ENCODE data around the gene ANAPC4.
"Not testable (repeated sequence)": the region's sequence is repeated elsewhere in the genome, so short reads cannot be mapped to it uniquely, and the experiment has no call there.

Gene ANAPC4

GRCh38 chr4:25350561-25350960 is 26.5 kb upstream of the ANAPC4 start:
- Histone ChIP-seq H3K27ac (ENCODE audit: low read depth, low read length, severe bottlenecking) (no peak overlapping the region), H3K36me3 (ENCODE audit: control insufficient read depth, insufficient read depth, low read length) (no peaks in the 10 kb centered on the region), H3K4me1 (ENCODE audit: control insufficient read depth, insufficient read depth, low read length, poor library complexity, severe bottlenecking) (peaks cover 15% of the 10 kb centered on the region), H3K4me3 (ENCODE audit: extremely low read depth, insufficient read depth, low read length, poor library complexity, severe bottlenecking) (no peak overlapping the region), H3K9me3 (ENCODE audit: control insufficient read depth, low read length) (no peaks in the 10 kb centered on the region)
- WGBS, 2 experiments (ENCODE audit: insufficient coverage in 2 of 2), result 80% methylated on average over 1 of the region's 2 CpGs; no CpG with 5 or more reads in 1 of the 2 experiments

DNA sequence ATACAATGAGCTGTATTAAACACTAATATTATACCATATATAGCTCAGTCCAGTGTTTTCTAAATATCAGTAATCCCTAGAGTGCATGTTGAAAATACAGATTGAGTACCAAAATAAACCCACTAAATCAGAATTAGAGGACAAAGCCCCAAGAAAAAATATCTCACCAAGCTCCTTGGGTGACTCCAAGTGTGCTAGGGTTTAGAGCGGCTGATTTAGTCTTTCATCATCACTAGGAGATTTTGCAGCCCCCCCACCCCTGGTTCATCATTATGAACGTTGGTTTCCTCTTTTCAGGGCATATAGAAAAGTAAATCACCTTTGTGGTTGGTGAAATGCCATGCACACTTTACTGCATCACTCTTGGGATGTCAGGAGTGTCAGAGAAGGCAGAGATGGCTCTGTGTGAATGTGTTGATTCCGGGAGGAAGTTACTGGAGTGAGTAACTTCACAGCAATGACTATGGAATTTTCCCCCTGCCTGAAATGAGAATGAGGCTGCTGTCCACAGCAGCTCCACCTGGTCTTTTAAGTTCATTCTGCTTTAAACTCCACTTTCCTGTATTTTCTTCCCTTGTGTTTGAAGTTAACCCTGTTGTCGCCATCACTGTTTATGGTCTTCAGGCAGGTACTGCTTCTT is 25.2 kb upstream of the ANAPC4 start:
- H3K27ac ChIP-seq (ENCODE audit: low read depth, low read length, severe bottlenecking), result peak overlapping the region; percentile 73
- 40 to 57% methylated on average over 1 to 2 of the region's 4 CpGs for WGBS, 2 experiments (ENCODE audit: insufficient coverage in 2 of 2)
- peaks cover 15% of the 10 kb centered on the region for H3K4me1 ChIP-seq (ENCODE audit: control insufficient read depth, insufficient read depth, low read length, poor library complexity, severe bottlenecking)
- no peaks in the 10 kb centered on the region for H3K36me3 ChIP-seq (ENCODE audit: control insufficient read depth, insufficient read depth, low read length)
- no peaks in the 10 kb centered on the region for H3K9me3 ChIP-seq (ENCODE audit: control insufficient read depth, low read length)
- H3K4me3 ChIP-seq (ENCODE audit: extremely low read depth, insufficient read depth, low read length, poor library complexity, severe bottlenecking), result no peak overlapping the region

- WGBS, 2 experiments (ENCODE audit: insufficient coverage in 2 of 2), result no CpG with 5 or more reads among the region's 2 CpGs
- H3K4me3 ChIP-seq (ENCODE audit: extremely low read depth, insufficient read depth, low read length, poor library complexity, severe bottlenecking), result no peak overlapping the region
- peaks cover 9% of the 10 kb centered on the region for H3K4me1 ChIP-seq (ENCODE audit: control insufficient read depth, insufficient read depth, low read length, poor library complexity, severe bottlenecking)
- no peak overlapping the region for H3K27ac ChIP-seq (ENCODE audit: low read depth, low read length, severe bottlenecking)
- H3K9me3 ChIP-seq (ENCODE audit: control insufficient read depth, low read length), result no peaks in the 10 kb centered on the region
- peaks cover 17% of the 10 kb centered on the region for H3K36me3 ChIP-seq (ENCODE audit: control insufficient read depth, insufficient read depth, low read length)
Measured at GRCh38 chr4:25356068-25356467, 21.0 kb upstream of the ANAPC4 start.

GRCh38 chr4:25358515-25359275 is 18.4 kb upstream of the ANAPC4 start:
- peaks cover 17% of the 10 kb centered on the region for H3K36me3 ChIP-seq (ENCODE audit: control insufficient read depth, insufficient read depth, low read length)
- no peaks in the 10 kb centered on the region for H3K9me3 ChIP-seq (ENCODE audit: control insufficient read depth, low read length)
- 87 to 91% methylated on average over 14 of the region's 14 CpGs for WGBS, 2 experiments (ENCODE audit: insufficient coverage in 2 of 2)
- no peak overlapping the region for H3K27ac ChIP-seq (ENCODE audit: low read depth, low read length, severe bottlenecking)
- H3K4me3 ChIP-seq (ENCODE audit: extremely low read depth, insufficient read depth, low read length, poor library complexity, severe bottlenecking), result no peak overlapping the region
- no peaks in the 10 kb centered on the region for H3K4me1 ChIP-seq (ENCODE audit: control insufficient read depth, insufficient read depth, low read length, poor library complexity, severe bottlenecking)

- H3K27ac ChIP-seq (ENCODE audit: low read depth, low read length, severe bottlenecking), result no peak overlapping the region
- 93 to 100% methylated on average over 7 to 8 of the region's 9 CpGs for WGBS, 2 experiments (ENCODE audit: insufficient coverage in 2 of 2)
- H3K4me1 ChIP-seq (ENCODE audit: control insufficient read depth, insufficient read depth, low read length, poor library complexity, severe bottlenecking), result no peaks in the 10 kb centered on the region
- H3K4me3 ChIP-seq (ENCODE audit: extremely low read depth, insufficient read depth, low read length, poor library complexity, severe bottlenecking), result no peak overlapping the region
- peaks cover 26% of the 10 kb centered on the region for H3K36me3 ChIP-seq (ENCODE audit: control insufficient read depth, insufficient read depth, low read length)
- no peaks in the 10 kb centered on the region for H3K9me3 ChIP-seq (ENCODE audit: control insufficient read depth, low read length)
Measured at GRCh38 chr4:25361253-25361652, 15.8 kb upstream of the ANAPC4 start.

DNA sequence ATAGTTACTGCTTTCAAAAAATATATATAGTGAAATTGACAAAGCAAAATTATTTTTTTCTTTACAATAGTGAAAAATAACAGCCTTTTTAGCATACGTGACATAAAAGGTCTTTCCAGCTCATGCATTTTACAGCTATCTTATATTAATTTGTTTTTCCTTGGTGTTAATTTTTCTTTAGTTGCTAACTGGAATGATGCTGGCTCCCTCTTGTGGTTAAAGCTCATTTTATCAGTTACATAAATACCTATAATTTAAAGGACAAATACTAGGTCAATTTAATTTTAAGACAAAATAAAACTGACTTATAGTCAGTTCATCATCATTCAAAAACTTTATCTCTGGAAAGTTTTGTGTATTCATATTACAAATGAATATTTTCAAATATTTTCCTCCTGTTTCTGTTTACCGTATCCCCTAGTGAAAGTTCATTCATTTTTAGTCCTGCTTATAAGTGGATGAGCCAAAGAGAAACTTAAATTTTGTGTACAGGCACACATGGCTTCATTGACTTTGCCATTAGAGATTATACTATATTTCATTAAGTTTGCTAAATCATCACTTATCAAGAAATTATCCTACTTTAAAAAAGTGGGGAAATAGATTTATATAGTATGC is 9.9 kb upstream of the ANAPC4 start:
- no peaks in the 10 kb centered on the region for H3K9me3 ChIP-seq (ENCODE audit: control insufficient read depth, low read length)
- H3K4me3 ChIP-seq (ENCODE audit: extremely low read depth, insufficient read depth, low read length, poor library complexity, severe bottlenecking), result no peak overlapping the region
- no CpG with 5 or more reads among the region's 2 CpGs for WGBS, 2 experiments (ENCODE audit: insufficient coverage in 2 of 2)

GRCh38 chr4:25367877-25368276 is 9.2 kb upstream of the ANAPC4 start:
- Histone ChIP-seq H3K9me3 (ENCODE audit: control insufficient read depth, low read length) (no peaks in the 10 kb centered on the region), H3K4me1 (ENCODE audit: control insufficient read depth, insufficient read depth, low read length, poor library complexity, severe bottlenecking) (peaks cover 16% of the 10 kb centered on the region), H3K36me3 (ENCODE audit: control insufficient read depth, insufficient read depth, low read length) (peaks cover 15% of the 10 kb centered on the region), H3K4me3 (ENCODE audit: extremely low read depth, insufficient read depth, low read length, poor library complexity, severe bottlenecking) (no peak overlapping the region), H3K27ac (ENCODE audit: low read depth, low read length, severe bottlenecking) (peak overlapping the region; percentile 47)

More for the DNA sequence above, 9.9 kb upstream of the ANAPC4 start:
- peaks cover 15% of the 10 kb centered on the region for H3K36me3 ChIP-seq (ENCODE audit: control insufficient read depth, insufficient read depth, low read length)
- peaks cover 16% of the 10 kb centered on the region for H3K4me1 ChIP-seq (ENCODE audit: control insufficient read depth, insufficient read depth, low read length, poor library complexity, severe bottlenecking)
- no peak overlapping the region for H3K27ac ChIP-seq (ENCODE audit: low read depth, low read length, severe bottlenecking)

DNA sequence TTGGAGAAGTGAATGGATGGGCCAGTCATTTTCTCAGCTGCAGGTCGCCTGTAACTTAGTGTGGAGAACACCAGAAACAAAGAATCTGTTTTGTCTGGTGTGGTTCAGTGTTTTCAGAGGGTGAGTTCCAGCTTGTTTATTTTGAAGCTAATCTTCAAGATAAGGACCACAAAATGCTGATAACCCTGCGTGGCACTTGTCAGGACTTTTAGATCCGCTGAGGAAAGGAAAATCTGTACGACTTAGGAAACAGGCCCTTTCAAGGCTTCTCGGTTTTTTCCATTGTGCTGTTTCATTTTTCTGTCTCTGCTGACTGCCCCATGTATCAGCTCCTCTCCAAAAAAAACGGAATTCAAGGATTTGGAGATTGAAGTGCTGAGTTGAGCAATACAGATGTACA is 8.7 kb upstream of the ANAPC4 start:
- Histone ChIP-seq H3K4me1 (ENCODE audit: control insufficient read depth, insufficient read depth, low read length, poor library complexity, severe bottlenecking) (peaks cover 16% of the 10 kb centered on the region), H3K36me3 (ENCODE audit: control insufficient read depth, insufficient read depth, low read length) (peaks cover 15% of the 10 kb centered on the region), H3K27ac (ENCODE audit: low read depth, low read length, severe bottlenecking) (peak overlapping the region; percentile 47), H3K4me3 (ENCODE audit: extremely low read depth, insufficient read depth, low read length, poor library complexity, severe bottlenecking) (no peak overlapping the region), H3K9me3 (ENCODE audit: control insufficient read depth, low read length) (no peaks in the 10 kb centered on the region)
- WGBS, 2 experiments (ENCODE audit: insufficient coverage in 2 of 2), result 47 to 59% methylated on average over 4 to 5 of the region's 6 CpGs

DNA sequence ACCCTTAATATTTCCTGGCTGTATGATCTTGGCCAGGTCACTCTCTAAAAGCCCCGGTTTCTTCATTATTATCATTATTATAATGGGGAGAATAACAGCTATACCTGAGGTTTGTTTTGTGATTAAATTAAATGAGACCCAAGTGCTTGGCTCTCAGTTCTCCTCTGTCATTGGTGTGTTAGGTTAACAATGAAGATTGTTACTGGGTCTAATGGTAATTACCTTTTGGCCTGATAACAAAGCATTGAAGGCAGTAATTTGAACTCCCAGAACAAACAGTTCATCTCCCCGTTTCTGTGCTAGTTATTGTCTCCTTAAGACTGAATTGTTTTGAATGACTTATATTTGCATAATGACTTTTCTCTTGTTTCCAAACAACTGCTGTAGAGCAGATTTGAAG is 6.8 kb upstream of the ANAPC4 start:
- Histone ChIP-seq H3K27ac (ENCODE audit: low read depth, low read length, severe bottlenecking) (no peak overlapping the region), H3K9me3 (ENCODE audit: control insufficient read depth, low read length) (no peaks in the 10 kb centered on the region), H3K36me3 (ENCODE audit: control insufficient read depth, insufficient read depth, low read length) (peaks cover 8% of the 10 kb centered on the region), H3K4me1 (ENCODE audit: control insufficient read depth, insufficient read depth, low read length, poor library complexity, severe bottlenecking) (peaks cover 16% of the 10 kb centered on the region), H3K4me3 (ENCODE audit: extremely low read depth, insufficient read depth, low read length, poor library complexity, severe bottlenecking) (no peak overlapping the region)
- WGBS, 2 experiments (ENCODE audit: insufficient coverage in 2 of 2), result 60% methylated on average over 1 of the region's 2 CpGs; no CpG with 5 or more reads in 1 of the 2 experiments

GRCh38 chr4:25372549-25372948 is 4.5 kb upstream of the ANAPC4 start:
- 97% methylated on average over 6 of the region's 9 CpGs; no CpG with 5 or more reads in 1 of the 2 experiments for WGBS, 2 experiments (ENCODE audit: insufficient coverage in 2 of 2)
- H3K9me3 ChIP-seq (ENCODE audit: control insufficient read depth, low read length); H3K4me3 ChIP-seq (ENCODE audit: extremely low read depth, insufficient read depth, low read length, poor library complexity, severe bottlenecking); H3K36me3 ChIP-seq (ENCODE audit: control insufficient read depth, insufficient read depth, low read length); H3K27ac ChIP-seq (ENCODE audit: low read depth, low read length, severe bottlenecking): not testable (repeated sequence)
- peaks cover 15% of the 10 kb centered on the region for H3K4me1 ChIP-seq (ENCODE audit: control insufficient read depth, insufficient read depth, low read length, poor library complexity, severe bottlenecking)

Data from mesodermal cell (in vitro differentiated cells).